HG03457 (cell line): Measurements from ENCODE around the gene SLC16A10.
"Not testable (repeated sequence)": the region's sequence is repeated elsewhere in the genome, so short reads cannot be mapped to it uniquely, and the experiment has no call there.

Experiments
- ATAC-seq: cut with Tn5 transposase; IDR thresholded peaks from one replicate; pipeline ENCODE4 v1.9.1; 2021; ENCODE audit warnings: moderate number of reproducible peaks; ENCODE audit not compliant: unreplicated experiment

Gene SLC16A10

DNA sequence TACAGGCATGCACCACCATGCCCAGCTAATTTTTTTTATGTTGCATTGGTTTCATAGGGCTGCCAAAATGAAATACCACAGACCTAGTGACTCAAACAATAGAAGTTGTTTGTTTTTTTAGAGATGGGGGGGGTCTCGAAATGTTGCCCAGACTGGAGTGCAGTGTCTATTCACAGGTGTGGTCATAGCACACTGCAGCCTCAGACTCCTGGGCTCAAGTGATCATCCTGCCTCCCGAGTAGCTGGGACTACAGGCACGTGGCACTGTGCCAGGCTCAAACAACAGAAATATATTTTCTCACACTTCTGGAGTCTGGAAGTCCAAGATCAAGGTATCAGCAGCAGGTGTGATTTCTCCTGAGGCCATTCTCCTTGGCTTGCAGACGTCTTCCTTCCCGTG, 6.6 kb upstream of the SLC16A10 start:
- ATAC-seq, result no peak

DNA sequence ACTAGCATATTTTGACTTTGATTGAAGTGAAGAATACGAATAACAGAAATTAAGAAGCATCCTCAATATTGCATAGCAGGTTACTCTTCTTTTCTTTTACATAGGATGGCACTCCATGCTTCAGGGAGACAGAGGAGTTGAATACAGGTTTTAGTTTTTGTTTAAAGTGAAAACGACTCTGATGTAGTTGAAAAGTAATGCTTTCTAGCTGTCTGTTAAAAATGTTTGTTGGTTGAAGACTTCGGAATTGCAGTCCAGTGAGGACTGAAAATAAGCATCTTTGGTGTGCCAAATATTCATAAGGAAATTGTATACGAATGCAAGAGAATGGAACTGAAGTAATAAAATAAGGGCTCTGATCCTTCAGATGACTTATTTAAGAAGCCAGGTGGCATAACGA, 618 bp upstream of the SLC16A10 start:
- no peak for ATAC-seq

DNA sequence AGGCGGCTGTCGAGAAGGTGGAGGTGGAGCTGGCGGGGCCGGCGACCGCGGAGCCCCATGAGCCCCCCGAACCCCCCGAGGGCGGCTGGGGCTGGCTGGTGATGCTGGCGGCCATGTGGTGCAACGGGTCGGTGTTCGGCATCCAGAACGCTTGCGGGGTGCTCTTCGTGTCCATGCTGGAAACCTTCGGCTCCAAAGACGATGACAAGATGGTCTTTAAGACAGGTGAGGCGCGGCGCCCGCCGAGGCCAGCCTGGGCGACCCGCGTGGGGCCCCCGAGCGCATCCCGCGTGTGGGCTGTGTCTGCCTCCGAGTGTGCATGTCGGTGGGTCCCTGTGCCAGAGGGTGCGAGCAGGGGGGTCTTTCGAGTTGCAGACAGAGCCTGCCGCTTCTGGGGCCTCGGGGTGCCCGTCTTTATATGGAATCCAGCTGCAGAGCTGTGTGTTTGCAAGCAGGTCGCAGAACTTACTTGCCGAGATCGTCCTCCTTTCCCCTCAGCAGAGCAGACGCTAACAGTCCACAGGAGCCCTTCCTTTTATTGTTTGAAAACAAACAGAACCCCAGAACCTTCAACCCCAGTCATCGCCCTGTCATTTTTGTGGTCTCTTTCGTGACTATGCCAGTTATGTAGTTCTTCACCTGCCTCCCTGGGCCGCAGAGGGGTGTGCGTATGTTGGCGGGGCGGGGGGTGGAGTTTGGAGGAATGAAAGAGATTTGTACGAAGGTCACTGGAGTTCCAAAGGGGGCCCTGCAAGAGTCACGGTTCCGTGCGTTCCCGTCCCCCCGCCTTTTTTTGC, 766 bp downstream of the SLC16A10 start:
- ATAC-seq, result no peak

DNA sequence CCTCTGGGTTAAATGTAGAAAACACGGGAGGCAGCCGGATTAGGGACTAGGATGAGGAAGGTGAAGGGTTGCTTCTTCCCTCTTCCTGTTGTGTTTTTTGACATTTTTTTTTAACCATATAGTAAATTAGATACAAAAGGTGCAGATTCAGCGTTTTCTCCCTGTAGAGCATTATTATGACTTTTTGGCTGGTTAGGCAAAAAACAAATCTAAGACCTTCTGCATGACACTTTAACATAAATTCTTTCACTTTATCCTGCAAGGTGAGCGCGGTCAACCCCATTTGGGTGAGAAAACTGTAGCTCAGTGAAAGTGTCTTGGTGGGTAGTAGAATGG, 1.3 kb downstream of the SLC16A10 start:
- no peak for ATAC-seq

DNA sequence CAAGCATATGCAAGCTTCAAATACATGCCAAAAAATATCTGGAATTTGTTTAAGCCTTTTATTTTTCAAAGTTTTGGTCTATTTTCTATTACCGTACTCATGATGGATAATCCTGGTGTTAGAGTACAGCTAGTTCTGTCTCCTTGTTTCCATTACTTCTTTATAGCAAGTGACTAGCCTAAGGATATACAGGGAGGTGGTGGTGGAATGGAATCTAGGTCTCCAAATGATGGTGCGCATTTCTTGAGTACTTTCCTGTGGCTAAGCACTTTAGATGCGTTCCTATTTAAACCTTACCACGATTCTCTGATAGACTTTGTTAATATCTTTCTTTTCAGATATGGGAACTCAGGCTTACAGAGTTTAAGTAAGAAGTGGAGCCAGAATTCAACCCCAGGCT, 3.5 kb downstream of the SLC16A10 start:
- no peak for ATAC-seq

DNA sequence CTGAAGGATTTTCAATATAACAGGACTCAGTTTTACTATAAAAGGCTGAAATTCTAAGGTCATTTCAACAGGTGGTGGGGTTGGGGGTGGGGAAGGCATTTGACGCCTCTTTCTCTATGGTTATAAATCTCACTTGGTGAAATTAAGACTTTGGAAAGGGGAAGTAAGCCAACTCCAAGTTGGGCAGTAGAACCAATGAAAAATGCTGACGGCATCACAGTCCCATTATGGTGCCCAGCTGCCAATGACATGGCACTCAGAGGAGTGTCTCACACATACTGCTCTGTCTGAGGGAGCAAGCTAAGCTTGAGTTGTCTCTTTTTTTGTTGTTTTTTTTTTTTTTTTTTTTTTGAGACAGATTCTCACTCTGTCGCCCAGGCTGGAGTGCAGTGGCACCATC, 4.7 kb downstream of the SLC16A10 start:
- ATAC-seq, result no peak

DNA sequence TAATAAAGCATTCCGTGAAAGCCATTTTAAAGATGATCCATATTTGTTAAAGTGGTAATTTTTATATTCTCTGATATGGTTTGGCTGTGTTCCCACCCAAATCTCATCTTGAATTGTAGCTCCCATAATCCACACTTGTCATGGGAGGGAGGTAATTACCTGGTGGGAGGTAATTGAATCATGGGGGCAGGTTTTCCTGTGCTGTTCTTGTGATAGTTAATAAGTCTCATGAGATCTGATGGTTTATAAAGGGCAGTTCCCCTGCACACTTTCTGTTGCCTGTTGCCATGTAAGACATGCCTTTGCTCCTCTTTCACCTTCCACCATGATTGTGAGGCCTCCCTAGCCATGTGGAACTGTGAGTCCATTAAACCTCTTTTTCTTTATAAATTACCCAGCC, 8.2 kb downstream of the SLC16A10 start:
- ATAC-seq, result not testable (repeated sequence)

DNA sequence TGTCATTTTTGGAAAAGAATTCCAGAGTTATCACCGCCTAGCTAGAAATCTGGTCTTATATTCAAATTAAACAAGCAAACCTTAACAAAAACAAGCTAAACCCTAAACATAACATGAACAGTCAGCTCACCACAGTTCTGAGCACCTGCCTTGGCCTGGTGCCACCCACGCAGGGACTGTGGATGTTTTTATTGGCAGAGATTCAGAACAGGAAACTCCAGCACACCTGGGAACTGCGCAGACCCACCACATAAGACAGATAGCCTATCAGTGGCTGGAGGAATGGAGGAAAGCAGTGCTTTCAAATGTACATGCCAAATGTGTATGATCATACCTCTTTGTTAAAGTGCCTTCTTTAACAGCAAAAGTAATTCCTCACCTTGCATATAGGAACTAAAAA, 8.9 kb downstream of the SLC16A10 start:
- no peak for ATAC-seq

DNA sequence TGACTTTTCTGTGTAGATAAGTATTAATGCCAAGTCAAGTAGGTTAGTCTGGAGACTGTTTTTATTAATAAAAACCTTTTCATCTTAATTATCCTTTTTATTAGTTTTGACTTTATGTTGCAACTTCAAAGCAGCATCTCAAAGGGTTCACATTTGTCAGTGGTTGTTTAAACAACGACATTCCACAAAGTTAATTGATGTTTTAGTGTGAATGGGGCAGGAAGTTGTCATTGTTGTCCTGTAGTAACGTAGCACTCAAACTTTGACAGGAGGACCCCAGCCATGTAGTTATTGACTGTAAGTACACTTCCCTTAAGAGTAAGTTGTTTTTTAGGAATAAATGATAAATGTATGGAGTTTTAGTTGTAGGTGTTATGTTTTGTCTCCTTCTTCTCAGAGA, 11.3 kb downstream of the SLC16A10 start:
- ATAC-seq, result no peak

DNA sequence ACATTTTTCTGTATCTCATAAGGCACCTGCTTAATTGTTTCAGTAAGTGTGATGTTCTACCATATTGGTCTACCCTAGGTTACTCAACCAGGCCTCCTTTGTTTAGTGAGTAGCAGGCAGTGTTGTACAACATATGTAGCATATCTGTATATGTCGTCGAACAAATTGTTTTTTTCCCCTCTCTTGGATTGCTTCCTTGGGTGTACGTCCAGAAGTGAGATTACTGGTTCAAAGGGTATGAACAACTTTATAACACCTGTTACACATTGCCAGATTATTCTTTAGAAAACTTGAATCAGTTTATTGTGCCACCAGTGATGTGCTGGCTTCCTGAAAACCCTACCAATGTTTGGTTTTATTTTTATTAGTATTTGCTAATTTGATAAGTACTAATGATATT, 14.7 kb downstream of the SLC16A10 start:
- no peak for ATAC-seq

DNA sequence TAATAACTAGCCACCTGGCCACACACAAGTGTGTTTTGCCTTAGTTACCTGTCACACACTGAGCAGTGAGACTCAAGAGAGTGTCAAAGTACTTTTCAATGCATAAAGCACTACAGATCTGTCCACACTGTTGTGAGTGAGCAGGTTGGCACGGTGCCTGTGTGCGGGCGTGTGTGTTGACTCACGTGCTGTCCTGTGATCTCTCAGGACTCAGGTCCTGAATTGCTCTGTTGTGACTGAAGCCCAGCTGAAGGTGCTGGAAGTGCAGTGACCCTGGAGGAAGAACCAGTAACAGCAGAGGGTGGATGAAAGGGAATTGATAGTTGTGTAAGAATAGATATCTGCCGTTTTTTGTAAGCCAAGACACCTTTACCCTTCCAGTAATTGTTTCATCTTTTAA, 18.3 kb downstream of the SLC16A10 start:
- ATAC-seq, result no peak

DNA sequence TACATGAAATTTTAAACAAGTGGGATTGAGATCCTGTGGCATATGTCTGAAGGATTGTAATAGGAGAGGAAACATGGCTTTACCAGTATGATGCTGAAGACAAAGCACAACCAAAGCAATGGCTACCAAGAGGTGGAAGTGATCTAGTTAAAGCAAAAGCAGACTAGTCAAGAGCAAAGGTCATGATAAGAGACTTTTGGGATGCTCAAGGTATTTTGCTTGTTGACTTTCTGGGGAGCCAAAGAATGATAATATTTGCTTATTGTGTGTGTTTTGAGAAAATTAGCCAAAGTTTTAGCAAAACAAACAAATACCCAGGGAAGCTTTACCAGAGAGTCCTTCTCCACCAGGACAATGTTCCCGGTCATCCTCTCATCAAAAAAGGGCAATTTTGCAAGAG, 20.3 kb downstream of the SLC16A10 start:
- ATAC-seq, result no peak

DNA sequence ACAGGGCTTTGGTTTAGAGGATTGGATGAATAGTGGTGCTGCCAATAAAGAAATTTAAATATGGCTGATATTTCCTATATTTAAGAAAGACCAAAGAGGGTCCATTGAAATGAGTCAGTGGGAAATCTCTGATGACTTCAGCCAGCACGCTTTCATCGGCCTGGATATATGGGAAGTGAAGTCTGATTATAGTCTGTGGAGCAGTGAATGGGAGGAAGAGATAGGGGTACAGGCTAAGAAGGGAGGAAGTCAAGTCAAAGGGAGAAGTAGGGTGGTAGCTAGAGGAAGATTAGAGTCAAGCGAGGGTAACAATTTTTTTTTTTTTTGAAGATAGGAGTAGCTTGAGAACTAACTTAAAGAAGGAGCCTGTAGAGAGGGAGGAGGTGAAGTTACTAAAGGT, 22.7 kb downstream of the SLC16A10 start:
- no peak for ATAC-seq

DNA sequence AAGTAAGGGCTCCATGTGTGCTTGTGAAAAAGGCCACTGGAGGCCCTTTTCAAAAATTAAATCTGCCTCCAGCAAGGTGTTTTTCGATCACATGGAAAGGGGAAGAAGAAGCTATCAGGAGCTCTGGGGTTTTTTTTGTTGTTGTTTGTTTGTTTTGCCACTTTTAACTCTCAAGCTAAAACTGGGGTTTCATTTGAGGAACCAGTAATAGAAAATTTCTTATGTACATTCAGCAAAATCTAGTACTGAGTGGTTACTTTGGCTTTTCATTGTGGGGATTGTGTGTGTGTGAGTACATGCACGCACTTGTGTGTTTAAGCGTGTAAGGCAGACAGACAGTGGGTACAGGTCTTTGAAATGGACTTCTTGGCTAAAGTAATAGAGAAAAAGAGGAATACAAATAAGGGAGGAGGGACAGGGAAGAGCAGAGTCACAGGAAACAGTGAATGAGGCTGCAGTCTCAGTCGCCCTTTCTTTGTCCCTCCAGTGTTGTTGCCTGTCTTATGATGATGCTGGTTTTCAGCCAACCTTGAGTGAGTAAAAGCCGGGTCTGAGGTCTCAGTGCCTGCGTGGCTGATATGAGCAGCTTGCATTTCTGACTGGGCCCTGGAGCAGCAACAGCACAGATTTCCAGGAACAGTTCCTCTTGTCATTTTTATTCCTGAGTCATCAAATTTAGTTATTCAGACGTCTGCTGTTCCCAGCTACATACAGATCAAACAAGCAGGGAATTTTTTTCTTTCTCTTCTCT, 26.2 kb downstream of the SLC16A10 start:
- no peak for ATAC-seq

DNA sequence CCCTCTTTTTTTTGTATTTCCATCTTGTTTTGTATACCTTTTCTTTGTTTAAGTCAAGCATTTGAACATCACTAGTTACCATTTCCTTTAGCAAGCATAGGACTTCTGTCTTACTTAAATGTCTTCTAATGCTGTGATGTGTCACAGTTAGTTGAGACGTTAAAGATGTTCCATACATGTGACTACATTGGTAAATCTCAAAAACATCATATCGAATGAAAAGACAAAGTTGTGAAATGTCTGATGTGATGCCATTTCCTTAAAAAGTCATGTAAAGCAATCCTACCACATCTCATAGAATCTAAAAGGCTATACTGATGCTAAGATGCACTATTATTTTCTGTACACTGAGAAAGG, 26.8 kb downstream of the SLC16A10 start:
- ATAC-seq, result no peak

DNA sequence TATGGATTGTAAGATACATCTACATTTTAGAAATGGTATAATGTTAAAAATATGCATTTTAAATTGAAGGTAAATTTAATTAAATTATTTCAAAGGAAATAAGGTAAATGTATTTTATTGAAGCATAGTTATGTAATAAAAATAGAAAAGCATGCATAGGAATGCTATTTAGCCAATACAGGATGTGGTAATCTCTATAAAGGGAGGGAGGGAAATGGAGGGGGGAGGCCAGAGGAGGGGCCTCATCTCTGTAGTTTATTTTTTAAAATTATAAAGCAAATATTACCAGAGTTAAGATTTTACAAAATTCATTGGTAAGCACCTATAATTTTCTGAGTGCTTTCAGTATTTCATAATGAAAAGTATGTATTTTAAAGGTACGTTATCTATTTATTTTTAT, 27.2 kb downstream of the SLC16A10 start:
- ATAC-seq, result no peak

DNA sequence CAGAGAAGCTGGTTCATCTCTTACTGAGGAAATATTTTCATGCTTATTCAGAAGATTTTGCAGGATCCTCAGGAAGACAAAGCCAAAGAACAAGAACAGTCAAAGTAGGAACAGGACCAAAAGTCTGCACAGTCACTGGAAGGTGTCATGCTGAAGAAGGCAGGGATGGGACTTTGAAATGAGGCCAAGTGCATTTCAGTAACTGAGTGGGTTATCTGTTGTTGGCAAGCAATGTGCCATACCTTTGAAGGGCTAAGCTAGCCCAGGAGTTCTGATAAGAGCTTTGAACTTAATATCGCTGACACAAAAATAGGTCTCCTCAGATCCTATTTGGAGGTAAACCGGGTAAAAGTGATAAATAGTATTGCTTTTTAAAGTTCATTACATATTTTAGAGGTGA, 31.5 kb downstream of the SLC16A10 start:
- ATAC-seq, result no peak

DNA sequence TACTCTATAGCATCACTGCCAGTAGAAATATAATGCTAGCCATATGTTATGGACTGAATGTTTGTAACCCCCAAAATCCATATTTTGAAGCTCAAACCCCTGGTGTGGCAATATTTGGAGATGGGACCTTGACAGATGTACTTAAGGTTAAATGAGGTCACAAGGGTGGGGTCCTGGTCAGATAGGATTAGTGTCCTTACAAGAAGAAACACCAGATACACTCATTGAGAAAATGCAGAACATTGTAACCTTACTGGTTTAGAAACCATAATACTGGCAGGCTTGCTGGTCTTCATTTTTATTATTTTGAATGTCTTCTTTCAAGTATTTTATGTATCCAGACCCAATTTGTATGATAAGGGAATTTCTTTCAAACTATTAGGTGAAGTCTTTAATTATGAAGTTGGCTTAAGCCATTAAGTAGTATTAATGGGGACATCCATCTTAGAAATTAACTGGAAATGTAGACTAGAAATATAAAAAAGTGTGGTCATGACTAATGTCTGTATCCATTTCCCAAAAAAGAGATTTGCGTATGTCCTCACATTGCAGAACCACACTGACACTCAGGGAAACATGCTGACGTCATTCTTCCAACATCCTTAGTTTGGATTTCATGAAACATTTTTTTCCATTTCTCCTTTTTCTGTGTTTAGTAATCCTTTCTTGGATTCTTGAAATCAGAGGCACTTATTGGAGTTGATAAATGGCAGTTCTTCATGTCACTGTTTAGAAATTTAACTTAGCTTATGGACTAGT, 32.4 kb downstream of the SLC16A10 start:
- ATAC-seq, result no peak

DNA sequence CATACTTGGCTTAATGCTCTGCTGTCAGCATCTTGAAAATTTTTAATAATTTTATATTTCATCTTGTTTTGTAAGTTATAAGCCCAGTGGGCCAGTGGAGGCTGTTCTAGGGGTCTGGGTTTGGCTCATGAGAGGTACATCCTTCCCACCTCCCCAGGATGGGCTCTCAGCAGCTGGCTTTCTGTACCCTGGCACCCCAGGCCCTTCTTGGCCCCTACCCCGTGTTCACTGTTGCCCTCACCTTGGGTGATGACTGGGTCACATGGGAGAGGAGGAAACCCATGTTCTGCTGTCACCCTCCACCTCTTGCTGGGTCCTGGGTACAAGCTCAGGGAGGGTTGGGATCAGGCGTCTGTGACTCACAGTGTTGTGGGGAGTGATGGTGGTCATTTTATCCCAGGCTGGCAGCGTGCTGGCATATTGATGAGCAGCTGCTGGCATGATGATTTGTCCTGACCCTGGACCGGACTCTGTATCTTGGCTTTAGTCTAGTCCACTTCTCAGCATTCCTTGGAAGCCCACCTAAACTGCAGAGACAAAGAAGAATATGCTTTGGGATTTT, 34.6 kb downstream of the SLC16A10 start:
- no peak for ATAC-seq

DNA sequence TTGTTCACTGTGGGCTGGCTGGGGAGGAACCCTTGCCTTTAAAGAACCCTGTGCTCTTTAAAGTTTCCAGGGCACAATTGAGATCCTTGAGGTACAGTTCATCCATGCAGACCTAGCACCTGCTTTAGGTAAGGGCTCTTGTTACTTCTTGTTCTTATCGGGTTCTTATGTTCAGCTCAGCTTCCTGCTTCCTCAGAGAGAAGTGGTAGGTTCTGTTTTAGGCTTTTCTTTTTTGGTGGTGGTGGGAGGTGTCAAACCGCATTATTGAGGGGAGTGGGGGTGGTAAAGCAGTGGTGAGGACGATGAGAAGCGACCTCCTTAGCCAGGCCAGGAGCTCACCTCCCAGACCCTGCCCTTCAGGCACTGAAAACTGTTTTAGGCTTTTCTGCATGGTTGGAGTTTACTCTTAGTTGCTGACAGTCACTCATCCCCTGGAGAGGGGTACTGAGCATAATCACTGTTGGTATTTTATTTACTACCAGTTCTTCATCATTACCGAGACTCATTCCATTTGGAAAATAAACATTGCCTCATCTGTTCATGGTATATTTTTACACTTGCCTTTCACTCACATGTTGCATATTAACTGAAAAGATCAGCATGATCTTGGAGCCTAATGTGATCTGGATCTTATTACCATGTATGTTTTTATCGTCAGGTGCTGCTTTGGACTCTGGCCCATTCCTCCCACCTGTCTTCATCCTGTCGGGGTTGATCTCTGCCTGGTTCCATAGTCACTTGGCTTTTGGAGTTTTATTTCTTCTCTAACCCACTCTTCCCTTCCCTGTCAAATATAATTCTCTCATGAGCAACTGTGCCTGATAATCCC, 35.4 kb downstream of the SLC16A10 start:
- ATAC-seq, result no peak

DNA sequence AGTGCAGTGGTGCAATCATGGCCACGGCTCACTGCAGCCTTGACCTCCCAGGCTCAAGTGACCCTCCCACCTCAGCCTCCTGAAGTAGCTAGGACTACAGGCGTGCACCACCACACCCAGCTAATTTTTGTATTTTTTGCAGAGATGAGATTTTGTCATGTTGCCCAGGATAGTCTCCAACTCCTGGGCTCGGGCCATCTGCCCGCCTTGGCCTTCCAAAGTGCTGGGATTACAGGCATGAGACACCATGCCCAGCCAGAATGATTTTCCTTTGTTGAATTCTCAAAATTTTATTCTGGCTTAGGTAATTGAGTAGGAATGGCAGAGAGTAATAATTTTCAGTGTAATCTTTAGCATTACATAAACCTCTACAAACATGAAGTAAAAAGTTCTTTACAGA, 37.1 kb downstream of the SLC16A10 start:
- ATAC-seq, result no peak
